Activated CD8-positive, alpha-beta memory T cell treated with anti-CD3 and anti-CD28 coated beads for 36 hours (primary cell): ENCODE data around the gene NEK6. TPM values are rescaled to one million over a fixed set of nuclear protein-coding genes. Genes with fewer than 3 reads are reported as not detected.

Experiments
- CTCF ChIA-PET: fragments of 350-600 bp; sonication (Branson Sonifier 250); formaldehyde crosslinking; loops from one replicate; lab custom pipeline; 2021; ENCODE audit warnings: antibody characterized with exemption; lab: Charles Lee
- POLR2A ChIA-PET: fragments of 350-600 bp; sonication (Branson Sonifier 250); formaldehyde crosslinking; loops from one replicate; lab custom pipeline; 2021; ENCODE audit warnings: antibody characterized with exemption; lab: Charles Lee
- total RNA-seq, 2 experiments: library from RNA; stranded (reverse); gene quantifications; one replicate each; pipeline ENCODE4 v1.2.3, GENCODE V29; 2021

The NEK6 gene
- total RNA-seq, 2 experiments from 2014 or later, result 26.5 to 29.4 TPM

DNA sequence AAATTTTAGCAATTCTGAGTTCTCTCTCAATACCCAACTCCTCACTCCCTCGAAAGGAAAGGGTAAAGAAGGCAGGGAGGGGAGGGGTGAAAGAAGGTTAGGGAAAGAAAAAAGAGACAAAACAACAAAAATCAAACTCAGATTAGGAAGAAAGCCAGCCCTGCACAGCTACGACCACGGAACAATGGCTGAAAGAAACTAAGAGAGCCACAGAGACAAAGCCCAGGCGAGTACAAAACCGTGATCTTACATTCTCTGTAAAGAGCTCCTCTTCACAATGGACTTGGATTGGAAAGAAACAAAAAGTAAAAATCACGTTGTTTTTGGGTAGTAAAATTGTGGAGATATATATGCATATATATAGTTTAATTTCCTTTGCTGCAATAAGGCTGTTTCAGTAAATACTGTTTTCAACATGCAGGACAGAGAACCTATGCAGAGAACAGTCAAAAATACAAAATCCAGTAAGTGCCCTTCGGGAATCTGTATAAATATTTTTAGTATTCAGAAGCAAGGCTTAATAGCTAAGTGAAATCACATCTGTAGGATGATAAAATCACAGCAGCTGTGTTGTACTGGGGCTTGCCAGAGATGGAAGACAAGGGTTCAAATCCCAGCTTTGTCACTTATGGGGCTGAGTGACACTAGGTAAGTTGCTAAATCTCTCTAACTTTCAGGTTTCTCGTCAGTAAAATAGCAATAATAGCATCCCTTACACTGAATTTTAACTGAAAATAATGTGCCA is 140.6 kb downstream of the NEK6 start:
- CTCF ChIA-PET, result interaction anchor here (0.7 kb wide), 1 partner anchor 200 kb away, joined by 3 read pairs; no protein-coding TSS in a partner anchor
- POLR2A ChIA-PET, result no interaction called here

DNA sequence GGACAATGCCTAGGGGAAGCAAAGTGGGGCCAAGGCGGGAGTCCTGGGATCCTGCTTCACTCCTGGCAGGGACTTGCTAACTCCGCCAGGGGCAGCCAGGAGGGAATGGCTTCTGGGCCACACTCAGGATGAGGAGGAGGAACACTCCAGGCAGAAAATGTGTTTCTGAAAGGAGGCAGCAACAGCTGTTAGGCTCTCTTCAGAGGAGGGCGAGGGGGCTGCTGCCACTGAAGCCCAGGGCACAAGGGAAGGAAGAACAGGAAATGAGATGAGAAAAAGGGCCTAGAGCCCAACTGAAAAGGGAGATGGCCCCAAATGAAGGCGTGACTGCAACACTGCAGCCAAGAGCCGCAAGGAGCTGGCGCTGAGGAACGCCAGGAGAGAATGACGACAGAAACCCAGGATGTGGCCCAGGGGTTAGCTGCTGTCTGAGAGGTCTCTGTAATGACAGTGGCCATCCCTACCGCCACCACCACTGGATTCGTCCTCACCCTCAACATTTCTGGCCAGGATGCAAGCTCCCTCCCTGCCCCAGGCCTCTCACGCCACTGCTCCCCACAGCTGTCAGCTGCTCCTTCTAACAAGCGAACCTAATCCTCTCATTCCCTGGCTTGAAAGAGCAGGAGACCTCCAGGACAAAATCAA is 141.7 kb downstream of the NEK6 start:
- POLR2A ChIA-PET, result no interaction called here
- CTCF ChIA-PET, result interaction anchor here (0.7 kb wide), 1 partner anchor 199 kb away, joined by 3 read pairs; no protein-coding TSS in a partner anchor

DNA sequence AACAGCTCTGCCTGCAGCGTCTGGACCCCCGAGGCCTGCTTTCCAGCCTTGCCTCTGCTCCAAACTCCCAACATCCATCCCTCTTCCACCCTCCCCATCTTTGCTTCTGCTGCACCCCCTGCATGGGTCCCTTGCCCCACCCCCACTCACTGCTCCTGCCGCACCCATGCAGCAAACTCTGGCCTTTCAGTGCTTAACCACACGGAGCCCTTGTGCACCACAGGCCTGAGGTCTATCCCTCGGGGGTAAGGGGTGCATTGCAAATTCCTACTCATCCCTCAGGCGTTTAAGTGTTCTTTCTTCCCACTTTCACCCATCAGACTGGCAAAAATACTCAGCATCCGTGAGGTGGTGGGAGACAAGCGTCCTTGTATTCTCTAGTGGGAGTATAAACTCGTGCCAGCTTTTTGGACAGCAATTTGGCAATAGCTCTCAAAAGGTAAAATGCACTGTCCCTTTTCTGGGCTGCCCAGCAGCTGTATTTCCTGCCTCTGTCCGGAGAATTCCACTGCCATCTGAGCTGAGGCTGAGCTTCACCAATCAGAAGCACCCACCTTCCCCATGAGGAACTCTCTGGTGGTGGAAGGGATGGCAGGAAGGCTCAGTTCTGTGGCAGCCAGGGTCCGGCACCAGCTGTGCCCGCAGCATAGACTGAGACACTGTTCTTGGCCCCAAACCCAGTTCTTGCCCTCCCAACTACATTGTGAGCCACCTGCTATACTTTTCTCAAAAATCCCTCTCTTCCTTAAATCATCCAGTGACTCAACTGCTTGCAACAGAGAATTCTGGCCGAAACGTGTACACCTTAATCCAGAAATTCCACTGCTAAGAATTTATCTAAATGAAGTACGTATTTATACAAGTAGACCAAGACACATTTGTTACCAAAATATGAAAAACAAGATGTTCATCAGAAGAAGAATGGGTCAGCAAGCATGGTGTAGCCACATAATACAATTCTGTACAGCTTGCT is 142.5 kb downstream of the NEK6 start:
- POLR2A ChIA-PET, result no interaction called here

More for the DNA sequence above, 142.5 kb downstream of the NEK6 start:
- CTCF ChIA-PET, result interaction anchor here (1.1 kb wide), 1 partner anchor 14 kb away, joined by 4 read pairs; the partner anchor contains the start of gene PSMB7

Other genes starting within 250 kb of the NEK6 start
- gene LHX2, start 246.2 kb upstream of the NEK6 start, total RNA-seq, result not detected
- gene PSMB7, start 157.5 kb downstream of the NEK6 start, total RNA-seq, result 100 to 1,000 TPM; 206 to 212 TPM
- gene ADGRD2, start 192.5 kb downstream of the NEK6 start, total RNA-seq, result not detected
- not detected for gene NR5A1, start 249.4 kb downstream of the NEK6 start, total RNA-seq